ENCODE data around the gene ZNF691.
"Not testable (repeated sequence)": the region's sequence is repeated elsewhere in the genome, so short reads cannot be mapped to it uniquely, and the experiment has no call there.

The ZNF691 gene

GRCh38 chr1:42873108-42873507, 26.7 kb downstream of the ZNF691 start:
- not testable (repeated sequence) for H3K36me3 ChIP-seq (ENCODE audit: insufficient read depth, low read length); H3K9me3 ChIP-seq (ENCODE audit: low read length); H2AFZ ChIP-seq (ENCODE audit: low read length); H3K9me2 ChIP-seq (ENCODE audit: low read depth, low read length); H3K4me2 ChIP-seq (ENCODE audit: low read length); H3K4me1 ChIP-seq (ENCODE audit: insufficient read depth, low read length, severe bottlenecking); H3K27ac ChIP-seq (ENCODE audit: low read depth, low read length, poor library complexity, severe bottlenecking); H3K79me2 ChIP-seq (ENCODE audit: insufficient read depth, low read length); H3K27me3 ChIP-seq (ENCODE audit: insufficient read depth, low read length); H3F3A ChIP-seq (ENCODE audit: insufficient read depth, low read length); H3K9ac ChIP-seq (ENCODE audit: low read length); H4K20me1 ChIP-seq (ENCODE audit: insufficient read depth, low read length); H3K4me3 ChIP-seq (ENCODE audit: low read depth, low read length, poor library complexity, severe bottlenecking)

GRCh38 chr1:42873670-42874069, 27.3 kb downstream of the ZNF691 start:
- Histone ChIP-seq H3K79me2 (ENCODE audit: insufficient read depth, low read length) (no peaks in the 10 kb centered on the region), H3K27ac (ENCODE audit: low read depth, low read length, poor library complexity, severe bottlenecking) (no peak overlapping the region), H3K36me3 (ENCODE audit: insufficient read depth, low read length) (no peaks in the 10 kb centered on the region), H3K4me2 (ENCODE audit: low read length) (no peak overlapping the region), H3K4me3 (ENCODE audit: low read depth, low read length, poor library complexity, severe bottlenecking) (no peak overlapping the region), H2AFZ (ENCODE audit: low read length) (no peak overlapping the region), H3K9me2 (ENCODE audit: low read depth, low read length) (no peaks in the 10 kb centered on the region), H3K4me1 (ENCODE audit: insufficient read depth, low read length, severe bottlenecking) (no peaks in the 10 kb centered on the region), H3K9ac (ENCODE audit: low read length) (no peak overlapping the region), H3F3A (ENCODE audit: insufficient read depth, low read length) (no peaks in the 10 kb centered on the region), H4K20me1 (ENCODE audit: insufficient read depth, low read length) (no peaks in the 10 kb centered on the region), H3K9me3 (ENCODE audit: low read length) (no peaks in the 10 kb centered on the region), H3K27me3 (ENCODE audit: insufficient read depth, low read length) (no peaks in the 10 kb centered on the region)
- TF ChIP-seq CTCF (IDR thresholded peaks at IDR 0.05; ENCODE audit: low read length), result no peak
- TF ChIP-seq EZH2 (IDR thresholded peaks at IDR 0.05; ENCODE audit: borderline replicate concordance, low read length), result no peak

- Histone ChIP-seq H3K4me1 (ENCODE audit: insufficient read depth, low read length, severe bottlenecking) (no peaks in the 10 kb centered on the region), H3K9me2 (ENCODE audit: low read depth, low read length) (no peaks in the 10 kb centered on the region), H3F3A (ENCODE audit: insufficient read depth, low read length) (no peaks in the 10 kb centered on the region), H3K27me3 (ENCODE audit: insufficient read depth, low read length) (no peaks in the 10 kb centered on the region), H2AFZ (ENCODE audit: low read length) (no peak overlapping the region), H3K4me2 (ENCODE audit: low read length) (no peak overlapping the region), H3K4me3 (ENCODE audit: low read depth, low read length, poor library complexity, severe bottlenecking) (no peak overlapping the region), H3K36me3 (ENCODE audit: insufficient read depth, low read length) (no peaks in the 10 kb centered on the region), H3K9me3 (ENCODE audit: low read length) (no peaks in the 10 kb centered on the region; the same call in 1 of the 2 replicates), H3K9ac (ENCODE audit: low read length) (no peak overlapping the region), H3K79me2 (ENCODE audit: insufficient read depth, low read length) (no peaks in the 10 kb centered on the region), H3K27ac (ENCODE audit: low read depth, low read length, poor library complexity, severe bottlenecking) (no peak overlapping the region), H4K20me1 (ENCODE audit: insufficient read depth, low read length) (no peaks in the 10 kb centered on the region)
- no peak for TF ChIP-seq CTCF (IDR thresholded peaks at IDR 0.05; ENCODE audit: low read length)
- no peak for TF ChIP-seq EZH2 (IDR thresholded peaks at IDR 0.05; ENCODE audit: borderline replicate concordance, low read length)
These were observed 29.6 kb downstream of the ZNF691 start for GRCh38 chr1:42876009-42876408.

- Histone ChIP-seq H3K4me1 (ENCODE audit: insufficient read depth, low read length, severe bottlenecking) (no peaks in the 10 kb centered on the region), H3K79me2 (ENCODE audit: insufficient read depth, low read length) (no peaks in the 10 kb centered on the region), H3K36me3 (ENCODE audit: insufficient read depth, low read length) (no peaks in the 10 kb centered on the region), H3K4me2 (ENCODE audit: low read length) (no peak overlapping the region), H3K4me3 (ENCODE audit: low read depth, low read length, poor library complexity, severe bottlenecking) (no peak overlapping the region), H3K9ac (ENCODE audit: low read length) (no peak overlapping the region), H3K27me3 (ENCODE audit: insufficient read depth, low read length) (no peaks in the 10 kb centered on the region), H4K20me1 (ENCODE audit: insufficient read depth, low read length) (no peaks in the 10 kb centered on the region), H2AFZ (ENCODE audit: low read length) (no peak overlapping the region), H3K9me2 (ENCODE audit: low read depth, low read length) (no peaks in the 10 kb centered on the region), H3K9me3 (ENCODE audit: low read length) (no peaks in the 10 kb centered on the region; the same call in 1 of the 2 replicates), H3K27ac (ENCODE audit: low read depth, low read length, poor library complexity, severe bottlenecking) (no peak overlapping the region), H3F3A (ENCODE audit: insufficient read depth, low read length) (no peaks in the 10 kb centered on the region)
- TF ChIP-seq EZH2 (IDR thresholded peaks at IDR 0.05; ENCODE audit: borderline replicate concordance, low read length) (no peak), CTCF (IDR thresholded peaks at IDR 0.05; ENCODE audit: low read length) (no peak)
These were observed 31.0 kb downstream of the ZNF691 start for GRCh38 chr1:42877380-42877779.

Measured in OCI-LY1 (cell line).